NOMO-1 treated with dmso at 0.1 percent for 144 hours (cell line): ENCODE measurements around the gene YIPF2.
"Not testable (repeated sequence)": the region's sequence is repeated elsewhere in the genome, so short reads cannot be mapped to it uniquely, and the experiment has no call there.

Experiments
- DNase-seq: peaks from one replicate; lab custom pipeline; 2025; ENCODE audit not compliant: unreplicated experiment; lab: John Stamatoyannopoulos, UW

The YIPF2 gene

GRCh38 chr19:10928563-10929401 is at the start of gene YIPF2, which contains the start of gene TIMM29:
Gene YIPF2 (minus strand): TSS chr19:10928639. CDS start chr19:10928410, 229 bp downstream.
Gene TIMM29 (plus strand): TSS chr19:10928811. CDS start chr19:10928823, 12 bp downstream.
- DNase-seq = peak; percentile 93

- DNase-seq = no peak
Observed at GRCh38 chr19:10977742-10978092, 49.3 kb upstream of the YIPF2 start.

- no peak for DNase-seq
Observed at GRCh38 chr19:10976131-10976892, 47.9 kb upstream of the YIPF2 start.

GRCh38 chr19:10975374-10976130 is 47.1 kb upstream of the YIPF2 start:
- no peak for DNase-seq

- DNase-seq = no peak
Observed at GRCh38 chr19:10971107-10971726, 42.8 kb upstream of the YIPF2 start.

GRCh38 chr19:10968527-10969135 is 40.2 kb upstream of the YIPF2 start:
- DNase-seq = no peak

- no peak for DNase-seq
Observed at GRCh38 chr19:10966809-10967208, 38.4 kb upstream of the YIPF2 start.

- DNase-seq = no peak
Observed at GRCh38 chr19:10965398-10965797, 37.0 kb upstream of the YIPF2 start.

GRCh38 chr19:10964903-10965302 is 36.5 kb upstream of the YIPF2 start:
- DNase-seq = no peak

GRCh38 chr19:10963865-10964264 is 35.4 kb upstream of the YIPF2 start:
- DNase-seq = no peak

- DNase-seq = no peak
Observed at GRCh38 chr19:10962863-10963262, 34.4 kb upstream of the YIPF2 start.

GRCh38 chr19:10961073-10961860 is 32.8 kb upstream of the YIPF2 start:
- no peak for DNase-seq

- peak; percentile 91 for DNase-seq
Observed at GRCh38 chr19:10960314-10961072, 32.1 kb upstream of the YIPF2 start, which contains the start of gene SMARCA4. Gene SMARCA4 (plus strand): TSS chr19:10961030. CDS start chr19:10984152, 23,122 bp downstream.

- not testable (repeated sequence) for DNase-seq
Observed at GRCh38 chr19:10959277-10959968, 31.0 kb upstream of the YIPF2 start.

- no peak for DNase-seq
Observed at GRCh38 chr19:10952809-10953208, 24.4 kb upstream of the YIPF2 start.

GRCh38 chr19:10946958-10947657 is 18.7 kb upstream of the YIPF2 start:
- DNase-seq = no peak

- DNase-seq = no peak
Observed at GRCh38 chr19:10945264-10945663, 16.8 kb upstream of the YIPF2 start.

- not testable (repeated sequence) for DNase-seq
Observed at GRCh38 chr19:10943412-10943811, 15.0 kb upstream of the YIPF2 start.
